SK-N-SH (cell line): ENCODE results near the gene FIGN. TPM values are rescaled to one million over a fixed set of nuclear protein-coding genes. Genes with fewer than 3 reads are reported as not detected.

Source experiments
- CTCF ChIA-PET: fragments of 300-600, 350-600 bp; formaldehyde crosslinking; extraction: SDS; loops from one replicate; lab custom pipeline; 2021; lab: Yijun Ruan, JAX
- POLR2A ChIA-PET: fragments of 350-600 bp; sonication (Branson Sonifier 250); formaldehyde crosslinking; extraction: SDS; loops from one replicate; lab custom pipeline; 2020; ENCODE audit warnings: antibody characterized with exemption, inconsistent platforms; lab: Yijun Ruan, JAX
- DNase-seq: peaks from one replicate; pipeline ENCODE4 v3.0.0; 2012
- H2AFZ ChIP-seq: fragments of 200-600 bp; sonication (generic); 2 replicates; pipeline ENCODE4 v1.8.1; 2016; ENCODE audit warnings: antibody characterized with exemption, mild to moderate bottlenecking, low read depth
- H3F3A ChIP-seq: fragments of 200-600 bp; sonication (generic); replicated peaks from 2 replicates; pipeline ENCODE3; 2016; ENCODE audit warnings: antibody characterized with exemption, mild to moderate bottlenecking; ENCODE audit not compliant: insufficient read depth
- H3K27ac ChIP-seq, 2 experiments: fragments of 200-500 bp in 1 of 2; fragments of 200-600 bp in 1 of 2; sonication (Bioruptor generic) in 1 of 2; sonication (generic), shearing (Covaris generic) in 1 of 2; 2 replicates each; pipeline versions ENCODE4 v1.5.1 to v1.6.1; 2014 to 2016; ENCODE audit warnings: low read depth in 2 of 2, inconsistent platforms in 1 of 2, low read length in 1 of 2, mild to moderate bottlenecking in 1 of 2, mixed read lengths in 1 of 2
- H3K27me3 ChIP-seq: fragments of 200-600 bp; sonication (generic), shearing (Covaris generic); 2 replicates; pipeline ENCODE4 v1.6.1; 2016; ENCODE audit warnings: mixed run types; ENCODE audit not compliant: insufficient read depth
- H3K36me3 ChIP-seq, 2 experiments: fragments of 200-500 bp in 1 of 2; fragments of 200-600 bp in 1 of 2; sonication (Bioruptor generic) in 1 of 2; sonication (generic) in 1 of 2; replicated peaks in 1 of 2; 2 replicates each; pipeline versions ENCODE3 to v1.5.1; 2014 to 2016; ENCODE audit warnings: low read length in 1 of 2, mild to moderate bottlenecking in 1 of 2; ENCODE audit not compliant: insufficient read depth in 2 of 2, control insufficient read depth in 1 of 2
- H3K4me1 ChIP-seq, 2 experiments: fragments of 200-500 bp in 1 of 2; fragments of 200-600 bp in 1 of 2; sonication (Bioruptor generic) in 1 of 2; sonication (generic), shearing (Covaris generic) in 1 of 2; 2 replicates each; pipeline versions ENCODE4 v1.5.1 to v1.6.1; 2014 to 2016; ENCODE audit warnings: low read depth in 1 of 2, low read length in 1 of 2, mixed run types in 1 of 2; ENCODE audit not compliant: insufficient read depth in 2 of 2, control insufficient read depth in 1 of 2
- H3K4me2 ChIP-seq: fragments of 200-600 bp; sonication (generic), shearing (Covaris generic); 2 replicates; pipeline ENCODE4 v1.6.1; 2017; ENCODE audit warnings: mixed run types
- H3K4me3 ChIP-seq, 2 experiments: fragments of 200-500 bp in 1 of 2; fragments of 200-600 bp in 1 of 2; sonication (Bioruptor generic) in 1 of 2; sonication (generic), shearing (Covaris generic) in 1 of 2; 2 replicates each; pipeline versions ENCODE4 v1.5.1 to v1.8.1; 2014 to 2016; ENCODE audit warnings: low read depth in 2 of 2, inconsistent platforms in 1 of 2, low read length in 1 of 2, mild to moderate bottlenecking in 1 of 2, mixed read lengths in 1 of 2, moderate library complexity in 1 of 2
- H3K79me2 ChIP-seq: fragments of 200-600 bp; sonication (generic); 2 replicates; pipeline ENCODE4 v1.8.1; 2017; ENCODE audit warnings: mild to moderate bottlenecking; ENCODE audit not compliant: insufficient read depth
- H3K9ac ChIP-seq: fragments of 200-600 bp; sonication (generic); 2 replicates; pipeline ENCODE4 v1.6.1; 2017; ENCODE audit warnings: mixed run types
- H3K9me2 ChIP-seq: fragments of 200-600 bp; sonication (generic); 2 replicates; pipeline ENCODE4 v1.6.1; 2017; ENCODE audit warnings: mixed run types
- H3K9me3 ChIP-seq: fragments of 200-600 bp; sonication (generic); 2 replicates; pipeline ENCODE4 v1.6.1; 2017; ENCODE audit warnings: mixed run types, mild to moderate bottlenecking, moderate library complexity
- H4K20me1 ChIP-seq: fragments of 200-600 bp; sonication (generic); 2 replicates; pipeline ENCODE4 v1.6.1; 2017; ENCODE audit warnings: mild to moderate bottlenecking, mixed run types; ENCODE audit not compliant: insufficient read depth
- ELF1 ChIP-seq: IDR thresholded peaks from 2 replicates; pipeline ENCODE4 v1.4.0; 2012
- FOSL2 ChIP-seq: IDR thresholded peaks from 2 replicates; pipeline ENCODE4 v1.4.0; 2012; ENCODE audit warnings: low read depth, mild to moderate bottlenecking, moderate library complexity, borderline replicate concordance
- FOXM1 ChIP-seq: IDR thresholded peaks from 2 replicates; pipeline ENCODE4 v1.4.0; 2012; ENCODE audit warnings: low read depth, mild to moderate bottlenecking
- GATA2 ChIP-seq: sonication (generic); formaldehyde crosslinking; IDR thresholded peaks from 2 replicates; pipeline ENCODE4 v1.5.0; 2020; ENCODE audit warnings: mild to moderate bottlenecking, missing genetic modification reagents
- MAX ChIP-seq: IDR thresholded peaks from 2 replicates; pipeline ENCODE4 v1.4.0; 2012; ENCODE audit warnings: low read depth
- NRF1 ChIP-seq: IDR thresholded peaks from 2 replicates; pipeline ENCODE4 v1.6.1; 2012; ENCODE audit warnings: low read depth, mild to moderate bottlenecking, low read length
- PBX3 ChIP-seq: IDR thresholded peaks from 2 replicates; pipeline ENCODE4; 2012
- POLR2AphosphoS5 ChIP-seq: IDR thresholded peaks from 2 replicates; pipeline ENCODE4 v1.6.1; 2012; ENCODE audit warnings: low read depth, low read length
- RAD21 ChIP-seq: IDR thresholded peaks from 2 replicates; pipeline ENCODE4 v1.6.1; 2012; ENCODE audit warnings: mild to moderate bottlenecking, low read length
- RXRA ChIP-seq: IDR thresholded peaks from 2 replicates; pipeline ENCODE4 v1.4.0; 2012; ENCODE audit warnings: low read depth, mild to moderate bottlenecking, borderline replicate concordance
- SIN3A ChIP-seq: IDR thresholded peaks from 2 replicates; pipeline ENCODE4 v1.6.1; 2012; ENCODE audit warnings: low read depth, mild to moderate bottlenecking, low read length, moderate library complexity, borderline replicate concordance
- TEAD4 ChIP-seq: IDR thresholded peaks from 2 replicates; pipeline ENCODE4 v1.4.0; 2012; ENCODE audit warnings: mild to moderate bottlenecking, borderline replicate concordance; ENCODE audit not compliant: insufficient read depth
- YY1 ChIP-seq: IDR thresholded peaks from 2 replicates; pipeline ENCODE4 v1.4.0; 2012; ENCODE audit warnings: low read depth, mild to moderate bottlenecking
- whole genome bisulfite sequencing: methylation state at CpG from one replicate; pipeline ENCODE4 v1.1.6; 2017; ENCODE audit warnings: low lambda C conversion rate; 5-methylcytosine and 5-hydroxymethylcytosine counted together
- polyA plus RNA-seq, 3 experiments: library from polyadenylated mRNA; depleted of rRNA; stranded (reverse); fragments of >200 nt; gene quantifications; 2 replicates each; pipeline ENCODE4 v1.2.3, GENCODE V29; 2012
- TF ChIP-seq, protein P1 (sequence below): fragments of 150-350 bp; IDR thresholded peaks from 2 replicates; pipeline ENCODE4 v1.6.1; 2016; ENCODE audit warnings: mild to moderate bottlenecking, low read depth, low read length
- TF ChIP-seq, protein P2 (sequence below): fragments of 150-350 bp; IDR thresholded peaks from 2 replicates; pipeline ENCODE4 v1.6.1; 2017; ENCODE audit warnings: antibody characterized with exemption, low read length, low read depth, borderline replicate concordance

FIGN gene
- polyA plus RNA-seq, 1 of the 3 experiments (the other 2 are of a cell fraction): 0.74 TPM

- Histone ChIP-seq H4K20me1 (no peaks in the 10 kb centered on the region), H3K4me1 (peaks cover 0 to 8% of the 10 kb centered on the region in 2 experiments; a peak in 2 of 4 replicates), H3K4me2 (no peak overlapping the region), H3K9me3 (no peaks in the 10 kb centered on the region), H3F3A (no peaks in the 10 kb centered on the region), H3K4me3 (no peak overlapping the region), H2AFZ (no peak overlapping the region), H3K36me3 (no peaks in the 10 kb centered on the region), H3K9ac (no peak overlapping the region), H3K27ac (no peak overlapping the region), H3K9me2 (no peaks in the 10 kb centered on the region), H3K79me2 (no peaks in the 10 kb centered on the region), H3K27me3 (no peaks in the 10 kb centered on the region)
- CTCF ChIA-PET: no interaction called here
- TF ChIP-seq YY1 (no peak), FOSL2 (no peak), POLR2AphosphoS5 (no peak), PBX3 (no peak), FOXM1 (no peak)
- TF ChIP-seq, protein P1, sequence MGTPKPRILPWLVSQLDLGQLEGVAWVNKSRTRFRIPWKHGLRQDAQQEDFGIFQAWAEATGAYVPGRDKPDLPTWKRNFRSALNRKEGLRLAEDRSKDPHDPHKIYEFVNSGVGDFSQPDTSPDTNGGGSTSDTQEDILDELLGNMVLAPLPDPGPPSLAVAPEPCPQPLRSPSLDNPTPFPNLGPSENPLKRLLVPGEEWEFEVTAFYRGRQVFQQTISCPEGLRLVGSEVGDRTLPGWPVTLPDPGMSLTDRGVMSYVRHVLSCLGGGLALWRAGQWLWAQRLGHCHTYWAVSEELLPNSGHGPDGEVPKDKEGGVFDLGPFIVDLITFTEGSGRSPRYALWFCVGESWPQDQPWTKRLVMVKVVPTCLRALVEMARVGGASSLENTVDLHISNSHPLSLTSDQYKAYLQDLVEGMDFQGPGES: no peak
- POLR2A ChIA-PET: no interaction called here
- 87% methylated on average over 3 of the region's 3 CpGs for WGBS
- DNase-seq: no peak
These were observed 144.3 kb downstream of the FIGN start for GRCh38 chr2:163591461-163591860.

- no peaks in the 10 kb centered on the region for H4K20me1 ChIP-seq
- H3F3A ChIP-seq: no peaks in the 10 kb centered on the region
- no peak overlapping the region for H3K27ac ChIP-seq
- H3K9me2 ChIP-seq: no peaks in the 10 kb centered on the region
- no peak overlapping the region for H3K9ac ChIP-seq
- H3K79me2 ChIP-seq: no peaks in the 10 kb centered on the region
- H3K4me2 ChIP-seq: no peak overlapping the region
- no peaks in the 10 kb centered on the region for H3K27me3 ChIP-seq
- no peaks in the 10 kb centered on the region for H3K36me3 ChIP-seq
- TF ChIP-seq RAD21: no peak
- TF ChIP-seq, protein P1: no peak
- no peak for TF ChIP-seq MAX
- TF ChIP-seq POLR2AphosphoS5: no peak
- TF ChIP-seq, protein P2, sequence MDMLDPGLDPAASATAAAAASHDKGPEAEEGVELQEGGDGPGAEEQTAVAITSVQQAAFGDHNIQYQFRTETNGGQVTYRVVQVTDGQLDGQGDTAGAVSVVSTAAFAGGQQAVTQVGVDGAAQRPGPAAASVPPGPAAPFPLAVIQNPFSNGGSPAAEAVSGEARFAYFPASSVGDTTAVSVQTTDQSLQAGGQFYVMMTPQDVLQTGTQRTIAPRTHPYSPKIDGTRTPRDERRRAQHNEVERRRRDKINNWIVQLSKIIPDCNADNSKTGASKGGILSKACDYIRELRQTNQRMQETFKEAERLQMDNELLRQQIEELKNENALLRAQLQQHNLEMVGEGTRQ: no peak
- no peak for TF ChIP-seq ELF1
- TF ChIP-seq TEAD4: no peak
- no peak for TF ChIP-seq RXRA
- no peak for TF ChIP-seq PBX3
- TF ChIP-seq GATA2 (CRISPR knock-in tag): no peak
- no peak for TF ChIP-seq YY1
- TF ChIP-seq SIN3A: no peak
- TF ChIP-seq FOXM1: no peak
- no peak for TF ChIP-seq NRF1
- H3K4me1 ChIP-seq: no peaks in the 10 kb centered on the region
- no peaks in the 10 kb centered on the region for H3K9me3 ChIP-seq
- H3K4me3 ChIP-seq: no peak overlapping the region
- POLR2A ChIA-PET: no interaction called here
- CTCF ChIA-PET: interaction anchor here (0.6 to 1.2 kb wide), 2 partner anchors 22 to 378 kb away, joined by 3 read pairs; no protein-coding TSS in a partner anchor
- no peak overlapping the region for H2AFZ ChIP-seq
- WGBS: 78% methylated on average over 1 of the region's 1 CpG
- DNase-seq: no peak
These were observed 155.1 kb downstream of the FIGN start for GRCh38 chr2:163580757-163581156.
